B cell (primary cell): Measurements from ENCODE around the gene SNTA1. TPM values are rescaled to one million over a fixed set of nuclear protein-coding genes. Genes with fewer than 3 reads are reported as not detected.
"Not testable (repeated sequence)": the region's sequence is repeated elsewhere in the genome, so short reads cannot be mapped to it uniquely, and the experiment has no call there.

Experiments used
- ATAC-seq: fragments of 200-7000 bp; cut with Tn5 transposase; one replicate; pipeline ENCODE4 v1.10.0; 2021; ENCODE audit warnings: low read depth, mild to moderate bottlenecking, moderate number of reproducible peaks, moderate library complexity
- CTCF ChIA-PET: fragments of 350-600 bp; sonication (Branson Sonifier 250); formaldehyde crosslinking; loops from one replicate; lab custom pipeline; 2021; ENCODE audit warnings: antibody characterized with exemption, inconsistent platforms; lab: Charles Lee
- POLR2A ChIA-PET: fragments of 350-600 bp; sonication (Branson Sonifier 250); formaldehyde crosslinking; loops from one replicate; lab custom pipeline; 2021; ENCODE audit warnings: antibody characterized with exemption; lab: Charles Lee
- DNase-seq: peaks from one replicate; pipeline ENCODE4 v3.0.0; 2013
- H2AFZ ChIP-seq: 2 replicates; pipeline ENCODE4 v1.6.1; 2012; ENCODE audit warnings: mild to moderate bottlenecking, low read depth, low read length; ENCODE audit not compliant: insufficient read depth, poor library complexity, severe bottlenecking
- H3K27ac ChIP-seq, 2 donors: 1 replicate in 1 of 2; 2 replicates in 1 of 2; pipeline ENCODE4 v1.5.1; 2012 to 2013; ENCODE audit warnings: low read length in 2 of 2, mild to moderate bottlenecking in 2 of 2, moderate library complexity in 1 of 2
- H3K27me3 ChIP-seq, 4 experiments: fragments of 200-600 bp in 1 of 4; sonication (generic) in 1 of 4; replicated peaks in 1 of 4; 1 replicate in 2 of 4; 2 replicates in 2 of 4; pipeline versions ENCODE4 v1.6.1 to v1.7.0; 2013 to 2016; ENCODE audit warnings: low read length in 3 of 4, mild to moderate bottlenecking in 2 of 4, mixed read lengths in 1 of 4, moderate library complexity in 1 of 4; ENCODE audit not compliant: insufficient read depth in 4 of 4, control insufficient read depth in 3 of 4; ENCODE audit errors: control extremely low read depth in 1 of 4
- H3K36me3 ChIP-seq, 2 experiments: replicated peaks in 1 of 2; 1 replicate in 1 of 2; 2 replicates in 1 of 2; pipeline versions ENCODE4 v1.6.1 to v1.7.1; 2013; ENCODE audit warnings: low read length in 1 of 2; ENCODE audit not compliant: insufficient read depth in 2 of 2, control insufficient read depth in 1 of 2; ENCODE audit errors: control extremely low read depth in 1 of 2, extremely low read depth in 1 of 2
- H3K4me1 ChIP-seq, 2 donors: fragments of 200-600 bp in 1 of 2; sonication (generic) in 1 of 2; 1 replicate in 1 of 2; 2 replicates in 1 of 2; pipeline versions ENCODE4 v1.5.1 to v1.6.1; 2013 to 2017; ENCODE audit warnings: low read length in 2 of 2; ENCODE audit not compliant: control insufficient read depth in 2 of 2, insufficient read depth in 2 of 2
- H3K4me2 ChIP-seq: replicated peaks from 2 replicates; pipeline ENCODE3; 2012; ENCODE audit warnings: mild to moderate bottlenecking, low read depth, low read length; ENCODE audit not compliant: poor library complexity, severe bottlenecking
- H3K4me3 ChIP-seq, 5 experiments: fragments of 200-600 bp in 1 of 5; sonication (generic) in 1 of 5; 1 replicate in 3 of 5; 2 replicates in 2 of 5; pipeline versions ENCODE4 v1.5.1 to v1.7.0; 2011 to 2016; ENCODE audit warnings: low read length in 4 of 5, mild to moderate bottlenecking in 4 of 5, low read depth in 2 of 5, control low read depth in 1 of 5, moderate library complexity in 1 of 5; ENCODE audit not compliant: insufficient read depth in 1 of 5; ENCODE audit errors: control extremely low read depth in 1 of 5, extremely low read depth in 1 of 5
- H3K79me2 ChIP-seq: fragments of 200-600 bp; sonication (generic); one replicate; pipeline ENCODE4 v1.6.0; 2016; ENCODE audit warnings: low read length; ENCODE audit not compliant: control insufficient read depth, insufficient read depth
- H3K9ac ChIP-seq: fragments of 200-600 bp; sonication (generic); 2 replicates; pipeline ENCODE4 v1.6.1; 2017; ENCODE audit warnings: mild to moderate bottlenecking, low read length, moderate library complexity
- H3K9me3 ChIP-seq, 3 donors: one replicate each; pipeline versions ENCODE4 v1.6.1 to v1.7.1; 2013; ENCODE audit warnings: low read length in 2 of 3; ENCODE audit not compliant: control insufficient read depth in 2 of 3, insufficient read depth in 1 of 3; ENCODE audit errors: control extremely low read depth in 1 of 3
- H4K20me1 ChIP-seq: 2 replicates; pipeline ENCODE4 v1.6.0; 2012; ENCODE audit warnings: mild to moderate bottlenecking, low read length; ENCODE audit not compliant: insufficient read depth, control insufficient read depth, poor library complexity, severe bottlenecking
- H3K27ac Mint-ChIP-seq: one replicate; pipeline ENCODE4 v1.8.0; 2021; ENCODE audit warnings: mixed read lengths
- H3K27me3 Mint-ChIP-seq: one replicate; pipeline ENCODE4 v1.8.0; 2021; ENCODE audit warnings: mixed read lengths
- H3K4me1 Mint-ChIP-seq: one replicate; pipeline ENCODE4 v1.8.0; 2021; ENCODE audit warnings: mixed read lengths
- H3K4me3 Mint-ChIP-seq: one replicate; pipeline ENCODE4 v1.8.0; 2021; ENCODE audit warnings: mixed read lengths
- H3K9me3 Mint-ChIP-seq: one replicate; pipeline ENCODE4 v1.8.0; 2022; ENCODE audit warnings: mixed read lengths; ENCODE audit not compliant: insufficient read depth
- CTCF ChIP-seq: fragments of 200-600 bp; IDR thresholded peaks from one replicate; pipeline ENCODE4 v1.8.0; 2022; ENCODE audit warnings: antibody characterized with exemption, mild to moderate bottlenecking
- EZH2 ChIP-seq: IDR thresholded peaks from 2 replicates; pipeline ENCODE4 v1.6.1; 2012; ENCODE audit warnings: borderline replicate concordance, low read depth, mild to moderate bottlenecking, moderate library complexity, low read length; ENCODE audit not compliant: insufficient read depth, poor library complexity, severe bottlenecking
- WGBS: methylation state at CpG from one replicate; pipeline ENCODE4 v1.1.5; 2013; ENCODE audit warnings: missing lambda C conversion rate; ENCODE audit not compliant: insufficient coverage; 5-methylcytosine and 5-hydroxymethylcytosine counted together
- intact Hi-C: fragments of 100-400 bp; cut with micrococcal nuclease; formaldehyde crosslinking; loops from one replicate; pipeline ENCODE4 v1.10.0; 2022
- polyA plus RNA-seq: library from polyadenylated mRNA; depleted of rRNA; stranded (reverse); fragments of >200 nt; gene quantifications from 2 replicates; pipeline ENCODE4 v1.2.3, GENCODE V29; 2012
- total RNA-seq, 2 donors: library from RNA; stranded (reverse); fragments of 120-200 nt in 1 of 2; gene quantifications; 1 replicate in 1 of 2; 2 replicates in 1 of 2; pipeline versions ENCODE4 v1.2.3 to v1.2.4, GENCODE V29; 2013 to 2022

Gene SNTA1
- total and polyA plus RNA-seq, 2 donors (not counting 1 experiment from before 2014, with no cell fraction given) = 7.0 to 9.9 TPM

DNA sequence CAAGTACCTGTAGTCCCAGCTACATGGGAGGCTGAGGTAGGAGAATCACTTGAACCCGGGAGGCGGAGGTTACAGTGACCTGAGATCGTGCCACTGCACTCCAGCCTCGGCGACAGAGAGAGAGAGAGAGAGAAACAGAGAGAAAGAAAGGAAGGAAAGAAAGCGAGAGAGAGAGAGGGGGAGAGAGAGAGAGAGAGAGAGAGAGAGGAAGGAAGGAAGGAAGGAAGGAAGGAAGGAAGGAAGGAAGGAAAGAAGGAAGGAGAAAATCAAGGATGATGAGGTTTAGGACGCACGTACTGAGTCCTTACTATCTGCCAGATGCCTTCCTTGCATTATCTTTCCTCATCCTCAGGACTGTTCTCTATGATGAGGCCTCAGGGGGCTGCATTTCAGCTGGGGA lies 21.2 kb upstream of the SNTA1 start:
- H3K36me3 ChIP-seq, H3K27ac ChIP-seq, H3K27me3 Mint-ChIP-seq, H4K20me1 ChIP-seq, H3K4me3 Mint-ChIP-seq, H3K9me3 ChIP-seq, H3K9ac ChIP-seq, DNase-seq, H3K27me3 ChIP-seq, H3K4me3 ChIP-seq, intact Hi-C loops, CTCF ChIA-PET, H3K79me2 ChIP-seq, ATAC-seq, H3K9me3 Mint-ChIP-seq, POLR2A ChIA-PET: not testable (repeated sequence)
- peaks cover 24 to 28% of the 10 kb centered on the region in 2 donors for H3K4me1 ChIP-seq
- H2AFZ ChIP-seq = peak overlapping the region; percentile 1
- WGBS = 100% methylated on average over 4 of the region's 8 CpGs
- peak overlapping the region; percentile 82 for H3K27ac Mint-ChIP-seq
- H3K4me1 Mint-ChIP-seq = peaks cover 23% of the 10 kb centered on the region
- peak overlapping the region; percentile 63 for H3K4me2 ChIP-seq

DNA sequence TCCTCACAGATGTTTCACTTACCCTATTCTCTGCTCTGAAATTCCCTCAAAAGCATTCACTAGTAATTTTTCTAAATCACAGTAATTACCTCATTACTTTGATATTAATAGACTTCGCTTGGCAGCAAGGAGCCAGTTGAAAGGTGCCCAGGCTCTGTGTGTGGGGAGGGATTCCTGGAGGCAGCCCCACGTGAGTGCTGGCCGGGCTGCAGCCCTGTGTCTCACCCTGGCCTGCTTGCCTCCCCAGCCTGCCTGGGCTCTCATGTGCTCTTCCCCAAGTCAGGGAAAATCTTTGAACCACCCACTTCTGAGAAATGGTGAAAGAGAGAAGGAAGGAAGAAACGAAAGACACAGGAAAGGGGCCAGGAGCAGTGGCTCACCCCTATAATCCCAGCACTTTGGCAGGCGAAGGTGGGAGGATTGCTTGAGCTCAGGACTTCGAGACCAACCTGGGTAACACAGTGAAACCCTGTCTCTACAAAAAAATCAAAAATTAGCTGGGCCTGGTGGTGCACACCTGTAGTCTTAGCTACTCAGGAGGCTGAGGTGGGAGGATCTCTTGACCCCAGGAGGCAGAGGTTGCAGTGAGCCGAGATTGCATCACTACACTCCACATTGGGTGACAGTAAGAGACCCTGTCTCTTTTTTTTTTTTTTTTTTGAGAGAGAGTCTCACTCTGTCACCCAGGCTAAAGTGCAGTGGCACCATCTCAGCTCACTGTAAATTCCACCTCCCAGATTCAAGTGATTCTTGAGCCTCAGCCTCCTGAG lies 20.0 kb upstream of the SNTA1 start:
- Mint-ChIP-seq H3K4me1 (peaks cover 23% of the 10 kb centered on the region), H3K27me3 (no peaks in the 10 kb centered on the region), H3K4me3 (no peak overlapping the region), H3K27ac (no peak overlapping the region), H3K9me3 (no peaks in the 10 kb centered on the region)
- WGBS = 86% methylated on average over 2 of the region's 7 CpGs
- Histone ChIP-seq H3K27me3 (no peaks in the 10 kb centered on the region), H3K4me1 (peaks cover 24 to 28% of the 10 kb centered on the region in 2 donors), H2AFZ (no peak overlapping the region), H3K9ac (no peak overlapping the region), H3K36me3 (no peaks in the 10 kb centered on the region), H3K9me3 (peaks cover 0 to 6% (median 0%) of the 10 kb centered on the region in 3 donors), H3K4me3 (no peak overlapping the region), H3K27ac (no peak overlapping the region), H3K79me2 (no peaks in the 10 kb centered on the region), H3K4me2 (no peak overlapping the region), H4K20me1 (no peaks in the 10 kb centered on the region)
- intact Hi-C loops = no loop called here
- ChIA-PET CTCF (interaction anchor here (1.0 to 1.7 kb wide), 2 partner anchors 190 to 204 kb away, joined by 4 to 8 read pairs; partner anchors contain the start of gene ACTL10), POLR2A (interaction anchor here (0.6 kb wide), 1 partner anchor 212 kb away, joined by 3 read pairs; no protein-coding TSS in a partner anchor)
- TF ChIP-seq CTCF (no peak), EZH2 (no peak)
- ATAC-seq (no peak), DNase-seq (no peak)
